Erythroblast (primary cell): ENCODE measurements around the gene MTIF3.

ENCODE experiments used
- GATA1 ChIP-seq: IDR thresholded peaks from 2 replicates; pipeline ENCODE4 v1.6.1; 2011; ENCODE audit warnings: low read depth, mild to moderate bottlenecking, control low read depth, low read length, moderate library complexity
- POLR2A ChIP-seq: IDR thresholded peaks from 2 replicates; pipeline ENCODE4 v1.6.1; 2011; ENCODE audit warnings: mild to moderate bottlenecking, low read length

DNA sequence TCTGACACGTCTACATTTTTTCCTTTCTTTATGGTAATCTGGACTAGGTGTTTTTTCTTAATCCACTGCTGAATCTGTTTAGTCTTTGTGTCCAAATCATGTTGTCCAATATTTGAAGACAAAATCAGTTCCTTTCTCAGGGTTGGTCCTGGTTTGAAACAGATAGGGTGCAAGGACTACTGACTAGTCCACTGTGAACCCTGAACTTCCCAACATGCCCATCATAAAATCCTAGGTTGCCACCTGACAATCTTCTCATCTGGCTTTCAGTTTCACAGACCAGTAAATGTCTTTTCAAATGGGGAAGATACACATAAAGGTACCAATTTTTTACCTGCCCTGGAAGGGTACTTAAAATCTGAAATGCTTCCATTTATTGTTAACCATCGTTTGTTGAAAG, 13.2 kb downstream of the MTIF3 start:
- TF ChIP-seq POLR2A (no peak), GATA1 (no peak)
